Duodenal mucosa (tissue), 2 donors: ENCODE results near the gene THSD7A.
"Not testable (repeated sequence)": the region's sequence is repeated elsewhere in the genome, so short reads cannot be mapped to it uniquely, and the experiment has no call there.

Experiments
- H3K27ac ChIP-seq: one replicate; pipeline ENCODE4 v1.7.0; 2013; ENCODE audit warnings: low read depth, low read length
- H3K27me3 ChIP-seq, 2 donors: one replicate each; pipeline ENCODE4 v1.7.0; 2013; ENCODE audit warnings: low read length in 2 of 2, control low read depth in 1 of 2; ENCODE audit not compliant: insufficient read depth in 2 of 2, control insufficient read depth in 1 of 2
- H3K36me3 ChIP-seq, 2 donors: one replicate each; pipeline ENCODE4 v1.7.0; 2013; ENCODE audit warnings: low read length in 2 of 2, control low read depth in 1 of 2; ENCODE audit not compliant: insufficient read depth in 2 of 2, control insufficient read depth in 1 of 2
- H3K4me1 ChIP-seq, 2 donors: one replicate each; pipeline ENCODE4 v1.7.0; 2013; ENCODE audit warnings: low read length in 2 of 2, control low read depth in 1 of 2; ENCODE audit not compliant: insufficient read depth in 2 of 2, control insufficient read depth in 1 of 2
- H3K4me3 ChIP-seq, 2 donors: one replicate each; pipeline ENCODE4 v1.7.0; 2013; ENCODE audit warnings: low read length in 2 of 2, low read depth in 1 of 2
- H3K9ac ChIP-seq, 2 donors: one replicate each; pipeline ENCODE4 v1.7.0; 2013; ENCODE audit warnings: low read length in 2 of 2, low read depth in 1 of 2
- H3K9me3 ChIP-seq, 2 donors: one replicate each; pipeline ENCODE4 v1.7.0; 2013; ENCODE audit warnings: low read length in 2 of 2, control low read depth in 1 of 2; ENCODE audit not compliant: control insufficient read depth in 1 of 2

The THSD7A gene

GRCh38 chr7:11548532-11548931 lies 283.5 kb downstream of the THSD7A start:
- Histone ChIP-seq H3K9ac (no peak overlapping the region), H3K27me3 (no peaks in the 10 kb centered on the region), H3K4me3 (no peak overlapping the region), H3K27ac (no peak overlapping the region), H3K4me1 (no peaks in the 10 kb centered on the region), H3K36me3 (no peaks in the 10 kb centered on the region), H3K9me3 (no peaks in the 10 kb centered on the region)

GRCh38 chr7:11541330-11541729 lies 290.7 kb downstream of the THSD7A start:
- H3K27ac ChIP-seq: no peak overlapping the region
- no peaks in the 10 kb centered on the region for H3K27me3 ChIP-seq
- H3K9ac ChIP-seq: no peak overlapping the region
- no peaks in the 10 kb centered on the region for H3K9me3 ChIP-seq
- no peaks in the 10 kb centered on the region for H3K36me3 ChIP-seq
- no peak overlapping the region for H3K4me3 ChIP-seq
- no peaks in the 10 kb centered on the region for H3K4me1 ChIP-seq

- no peak overlapping the region for H3K27ac ChIP-seq
- no peak overlapping the region for H3K4me3 ChIP-seq
- H3K27me3 ChIP-seq: no peaks in the 10 kb centered on the region
- no peaks in the 10 kb centered on the region for H3K36me3 ChIP-seq
- no peaks in the 10 kb centered on the region for H3K4me1 ChIP-seq
- H3K9me3 ChIP-seq: no peaks in the 10 kb centered on the region
- no peak overlapping the region for H3K9ac ChIP-seq
Observed at GRCh38 chr7:11540271-11540761, 291.7 kb downstream of the THSD7A start.

GRCh38 chr7:11539853-11540252 lies 292.1 kb downstream of the THSD7A start:
- H3K9me3 ChIP-seq: no peaks in the 10 kb centered on the region
- no peak overlapping the region for H3K9ac ChIP-seq
- no peaks in the 10 kb centered on the region for H3K36me3 ChIP-seq
- no peaks in the 10 kb centered on the region for H3K4me1 ChIP-seq
- H3K27ac ChIP-seq: no peak overlapping the region
- H3K4me3 ChIP-seq: no peak overlapping the region
- H3K27me3 ChIP-seq: no peaks in the 10 kb centered on the region

GRCh38 chr7:11538751-11539299 lies 293.2 kb downstream of the THSD7A start:
- Histone ChIP-seq H3K36me3 (no peaks in the 10 kb centered on the region), H3K9ac (no peak overlapping the region), H3K9me3 (no peaks in the 10 kb centered on the region), H3K27ac (no peak overlapping the region), H3K4me1 (no peaks in the 10 kb centered on the region), H3K4me3 (no peak overlapping the region), H3K27me3 (no peaks in the 10 kb centered on the region)

GRCh38 chr7:11533229-11533820 lies 298.7 kb downstream of the THSD7A start:
- no peaks in the 10 kb centered on the region for H3K36me3 ChIP-seq
- no peak overlapping the region for H3K27ac ChIP-seq
- no peaks in the 10 kb centered on the region for H3K4me1 ChIP-seq
- no peak overlapping the region for H3K9ac ChIP-seq
- no peak overlapping the region for H3K4me3 ChIP-seq
- no peaks in the 10 kb centered on the region for H3K27me3 ChIP-seq
- no peaks in the 10 kb centered on the region for H3K9me3 ChIP-seq

- H3K9me3 ChIP-seq: no peaks in the 10 kb centered on the region
- H3K36me3 ChIP-seq: no peaks in the 10 kb centered on the region
- no peaks in the 10 kb centered on the region for H3K4me1 ChIP-seq
- no peak overlapping the region for H3K27ac ChIP-seq
- H3K27me3 ChIP-seq: no peaks in the 10 kb centered on the region
- H3K9ac ChIP-seq: no peak overlapping the region
- no peak overlapping the region for H3K4me3 ChIP-seq
Observed at GRCh38 chr7:11529382-11529781, 302.6 kb downstream of the THSD7A start.

GRCh38 chr7:11527707-11528106 lies 304.3 kb downstream of the THSD7A start:
- Histone ChIP-seq H3K9ac (no peak overlapping the region), H3K4me3 (no peak overlapping the region), H3K9me3 (no peaks in the 10 kb centered on the region), H3K27ac (no peak overlapping the region), H3K36me3 (no peaks in the 10 kb centered on the region), H3K27me3 (no peaks in the 10 kb centered on the region), H3K4me1 (no peaks in the 10 kb centered on the region)

- Histone ChIP-seq H3K4me1 (no peaks in the 10 kb centered on the region), H3K27ac (no peak overlapping the region), H3K9me3 (no peaks in the 10 kb centered on the region), H3K27me3 (no peaks in the 10 kb centered on the region), H3K9ac (no peak overlapping the region), H3K4me3 (no peak overlapping the region), H3K36me3 (no peaks in the 10 kb centered on the region)
Observed at GRCh38 chr7:11524476-11525397, 307.3 kb downstream of the THSD7A start.

- H3K9ac ChIP-seq, H3K9me3 ChIP-seq, H3K4me3 ChIP-seq, H3K27me3 ChIP-seq, H3K36me3 ChIP-seq, H3K27ac ChIP-seq, H3K4me1 ChIP-seq: not testable (repeated sequence)
Observed at GRCh38 chr7:11521964-11522499, 310.0 kb downstream of the THSD7A start.
